SK-N-MC (cell line): ENCODE data around the gene OXCT1.

Source experiments
- EZH2 ChIP-seq: fragments of 200-600 bp; sonication (generic); IDR thresholded peaks from one replicate; pipeline ENCODE4 v1.6.1; 2017; ENCODE audit warnings: antibody characterized with exemption
- FOXP2 ChIP-seq: optimal IDR thresholded peaks from 2 replicates; pipeline ENCODE3; 2011; ENCODE audit warnings: mild to moderate bottlenecking, moderate library complexity; ENCODE audit not compliant: insufficient read depth; ENCODE audit errors: extremely low read length, control extremely low read depth
- POLR2AphosphoS5 ChIP-seq: IDR thresholded peaks from 2 replicates; pipeline ENCODE4 v1.6.1; 2012; ENCODE audit warnings: mild to moderate bottlenecking, low read depth, low read length, borderline replicate concordance

DNA sequence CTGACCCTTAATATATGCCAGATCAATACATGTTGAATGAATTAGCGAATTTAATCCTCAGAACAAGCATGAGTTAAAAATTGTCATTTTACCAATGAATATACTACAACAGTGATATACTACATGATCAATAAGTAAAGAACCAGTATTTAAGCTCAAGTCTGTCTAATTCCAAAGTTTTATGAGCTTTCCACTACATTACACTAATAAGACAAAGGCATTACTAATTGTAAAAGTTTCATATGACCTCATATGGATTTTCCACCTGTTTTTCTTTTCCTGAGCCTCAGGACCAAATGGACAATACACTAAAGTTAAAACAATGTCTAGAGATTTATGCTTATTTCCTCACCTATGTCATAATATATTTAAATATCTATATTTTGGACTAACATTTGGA, 80.8 kb downstream of the OXCT1 start:
- no peak for TF ChIP-seq POLR2AphosphoS5
- TF ChIP-seq EZH2: no peak
- no peak for TF ChIP-seq FOXP2
